ENCODE measurements around the gene SDF4. TPM values are rescaled to one million over a fixed set of nuclear protein-coding genes. Genes with fewer than 3 reads are reported as not detected.

SDF4 gene
- total RNA-seq, 1 donor from 2014 or later, result 175 TPM

DNA sequence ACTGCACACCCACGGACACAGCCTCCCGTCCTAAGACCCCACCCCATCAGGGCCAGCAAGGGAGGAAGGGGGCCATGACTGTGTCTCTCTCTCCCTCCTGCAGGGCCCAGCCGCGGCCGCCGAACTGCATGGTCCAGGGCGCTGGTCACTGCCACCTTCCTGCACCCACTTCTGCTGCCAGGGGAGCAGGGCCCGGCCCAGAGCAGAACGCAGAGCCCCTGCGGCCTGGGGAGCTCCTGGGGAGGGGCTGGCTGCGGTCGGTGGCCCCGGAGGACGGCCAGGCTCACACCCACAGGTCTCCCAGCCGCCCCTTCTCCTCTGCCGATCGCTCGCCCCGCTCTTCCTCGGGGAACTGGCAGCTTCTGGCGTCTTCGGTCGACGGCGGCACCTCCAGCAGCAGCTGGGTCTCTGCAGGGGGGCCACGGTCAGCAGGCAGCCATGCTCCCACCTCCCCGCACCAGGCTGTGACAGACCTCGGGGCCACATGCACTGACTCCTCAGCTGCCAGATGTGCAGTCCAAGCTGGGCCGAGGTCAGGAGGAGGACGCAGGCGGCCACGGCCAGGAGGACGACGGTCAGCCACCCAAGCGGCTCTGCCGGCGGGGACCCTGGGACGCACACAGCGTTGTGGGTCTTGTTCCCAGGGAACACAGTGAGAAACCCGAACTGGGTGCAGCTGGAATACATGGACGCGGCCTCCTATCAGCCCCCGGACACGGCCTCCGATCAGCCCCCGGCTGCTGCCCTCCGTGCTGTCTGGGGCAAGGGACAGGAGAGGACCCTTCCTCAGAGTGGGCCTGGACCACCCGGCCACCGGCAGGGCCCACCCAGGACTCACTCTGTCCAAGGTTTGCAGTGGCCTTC lies 28.0 kb downstream of the SDF4 start:
- H3K4me2 ChIP-seq (ENCODE audit: low read length), result no peak overlapping the region
- H3K36me3 ChIP-seq (ENCODE audit: insufficient read depth, low read length), result no peaks in the 10 kb centered on the region
- H3K4me1 Mint-ChIP-seq (ENCODE audit: low read depth, unreplicated experiment), result peaks cover 3% of the 10 kb centered on the region
- FAIRE-seq, result no peak
- no peaks in the 10 kb centered on the region for H3K79me2 ChIP-seq (ENCODE audit: insufficient read depth, low read length)
- no peak for TF ChIP-seq EZH2 (IDR thresholded peaks at IDR 0.05; ENCODE audit: insufficient read depth, low read length)
- TF ChIP-seq, protein P1, sequence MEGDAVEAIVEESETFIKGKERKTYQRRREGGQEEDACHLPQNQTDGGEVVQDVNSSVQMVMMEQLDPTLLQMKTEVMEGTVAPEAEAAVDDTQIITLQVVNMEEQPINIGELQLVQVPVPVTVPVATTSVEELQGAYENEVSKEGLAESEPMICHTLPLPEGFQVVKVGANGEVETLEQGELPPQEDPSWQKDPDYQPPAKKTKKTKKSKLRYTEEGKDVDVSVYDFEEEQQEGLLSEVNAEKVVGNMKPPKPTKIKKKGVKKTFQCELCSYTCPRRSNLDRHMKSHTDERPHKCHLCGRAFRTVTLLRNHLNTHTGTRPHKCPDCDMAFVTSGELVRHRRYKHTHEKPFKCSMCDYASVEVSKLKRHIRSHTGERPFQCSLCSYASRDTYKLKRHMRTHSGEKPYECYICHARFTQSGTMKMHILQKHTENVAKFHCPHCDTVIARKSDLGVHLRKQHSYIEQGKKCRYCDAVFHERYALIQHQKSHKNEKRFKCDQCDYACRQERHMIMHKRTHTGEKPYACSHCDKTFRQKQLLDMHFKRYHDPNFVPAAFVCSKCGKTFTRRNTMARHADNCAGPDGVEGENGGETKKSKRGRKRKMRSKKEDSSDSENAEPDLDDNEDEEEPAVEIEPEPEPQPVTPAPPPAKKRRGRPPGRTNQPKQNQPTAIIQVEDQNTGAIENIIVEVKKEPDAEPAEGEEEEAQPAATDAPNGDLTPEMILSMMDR (IDR thresholded peaks at IDR 0.05; ENCODE audit: insufficient read depth, low read depth, low read length), result no peak
- no peak overlapping the region for H3K9ac ChIP-seq (ENCODE audit: low read length)
- no peaks in the 10 kb centered on the region for H4K20me1 ChIP-seq (ENCODE audit: insufficient read depth, low read length)
- H3K4me3 Mint-ChIP-seq (ENCODE audit: unreplicated experiment), result no peak overlapping the region
- no peaks in the 10 kb centered on the region for H3K9me3 Mint-ChIP-seq (ENCODE audit: unreplicated experiment)
- H3K36me3 Mint-ChIP-seq (ENCODE audit: low read depth, unreplicated experiment), result no peaks in the 10 kb centered on the region
- no peak overlapping the region for H3K27ac ChIP-seq (ENCODE audit: low read depth, low read length)
- H3K27ac Mint-ChIP-seq (ENCODE audit: unreplicated experiment), result no peak overlapping the region
- H3K4me3 ChIP-seq (ENCODE audit: insufficient read depth, low read depth, low read length), result no peak overlapping the region
- peaks cover 3% of the 10 kb centered on the region for H3K27me3 ChIP-seq (ENCODE audit: insufficient read depth, low read length)
- H3K4me1 ChIP-seq (ENCODE audit: insufficient read depth, low read length), result peaks cover 22% of the 10 kb centered on the region
- no peak for DNase-seq (ENCODE audit: low read depth)
- no peaks in the 10 kb centered on the region for H3K9me3 ChIP-seq (ENCODE audit: insufficient read depth, low read depth, low read length)
- H2AFZ ChIP-seq (ENCODE audit: low read depth, low read length), result no peak overlapping the region
- peaks cover 6% of the 10 kb centered on the region for H3K27me3 Mint-ChIP-seq (ENCODE audit: low read depth, unreplicated experiment)

DNA sequence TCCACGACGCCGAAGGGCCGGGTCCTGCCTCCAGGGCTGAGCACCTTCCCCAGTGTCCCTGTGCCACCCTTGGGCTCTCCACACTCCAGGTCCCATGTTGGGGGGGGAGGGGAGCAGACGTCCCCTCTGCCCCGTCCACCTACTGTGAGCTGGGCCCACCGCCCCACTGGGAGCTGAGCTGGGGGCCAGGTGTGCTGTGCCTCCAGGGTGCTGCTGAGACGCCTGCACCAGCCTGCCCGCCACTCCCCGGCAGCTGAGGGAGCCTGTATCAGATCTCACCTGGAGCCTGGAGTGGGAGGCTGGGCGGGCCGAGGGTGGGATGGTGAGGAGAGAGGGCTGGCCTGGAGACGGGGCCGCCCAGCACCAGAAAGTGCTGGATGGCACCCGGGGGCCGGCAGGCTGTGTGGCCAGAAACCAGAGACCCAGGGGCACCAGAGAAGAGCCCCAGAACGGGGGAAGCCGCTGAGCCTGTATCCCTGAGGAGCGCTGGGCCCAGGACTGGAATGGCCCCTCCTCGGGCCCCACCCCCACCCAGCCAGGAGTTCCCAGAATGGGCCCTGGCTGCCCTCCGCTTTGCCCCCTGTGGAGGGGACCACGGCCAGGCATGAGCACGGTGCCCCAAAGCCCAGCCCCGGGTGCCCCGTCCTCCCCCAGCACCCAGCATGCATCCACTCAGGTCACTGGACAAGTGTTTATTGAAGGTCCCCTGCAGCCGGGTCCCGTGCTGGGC lies 28.8 kb downstream of the SDF4 start:
- H3K27me3 Mint-ChIP-seq (ENCODE audit: low read depth, unreplicated experiment), result peaks cover 6% of the 10 kb centered on the region
- TF ChIP-seq, protein P1 (IDR thresholded peaks at IDR 0.05; ENCODE audit: insufficient read depth, low read depth, low read length), result no peak
- no peak for TF ChIP-seq EZH2 (IDR thresholded peaks at IDR 0.05; ENCODE audit: insufficient read depth, low read length)

More for the DNA sequence above, 28.8 kb downstream of the SDF4 start:
- no peak overlapping the region for H3K4me2 ChIP-seq (ENCODE audit: low read length)
- H3K27ac Mint-ChIP-seq (ENCODE audit: unreplicated experiment), result no peak overlapping the region
- no peaks in the 10 kb centered on the region for H3K36me3 ChIP-seq (ENCODE audit: insufficient read depth, low read length)
- H3K27ac ChIP-seq (ENCODE audit: low read depth, low read length), result no peak overlapping the region
- no peak overlapping the region for H2AFZ ChIP-seq (ENCODE audit: low read depth, low read length)
- no peaks in the 10 kb centered on the region for H3K9me3 Mint-ChIP-seq (ENCODE audit: unreplicated experiment)
- DNase-seq (ENCODE audit: low read depth), result no peak
- H3K4me3 Mint-ChIP-seq (ENCODE audit: unreplicated experiment), result no peak overlapping the region
- no peaks in the 10 kb centered on the region for H3K36me3 Mint-ChIP-seq (ENCODE audit: low read depth, unreplicated experiment)
- no peak overlapping the region for H3K9ac ChIP-seq (ENCODE audit: low read length)
- no peak overlapping the region for H3K4me3 ChIP-seq (ENCODE audit: insufficient read depth, low read depth, low read length)
- no peaks in the 10 kb centered on the region for H3K9me3 ChIP-seq (ENCODE audit: insufficient read depth, low read depth, low read length)
- H4K20me1 ChIP-seq (ENCODE audit: insufficient read depth, low read length), result no peaks in the 10 kb centered on the region
- H3K4me1 Mint-ChIP-seq (ENCODE audit: low read depth, unreplicated experiment), result no peaks in the 10 kb centered on the region
- peaks cover 3% of the 10 kb centered on the region for H3K27me3 ChIP-seq (ENCODE audit: insufficient read depth, low read length)
- no peak for FAIRE-seq
- H3K4me1 ChIP-seq (ENCODE audit: insufficient read depth, low read length), result peaks cover 14% of the 10 kb centered on the region
- no peaks in the 10 kb centered on the region for H3K79me2 ChIP-seq (ENCODE audit: insufficient read depth, low read length)

Data from astrocyte (in vitro differentiated cells and primary cell).